Fibroblast of peridontal ligament (primary cell): ENCODE results near the gene UGT2B17.
"Not testable (repeated sequence)": the region's sequence is repeated elsewhere in the genome, so short reads cannot be mapped to it uniquely, and the experiment has no call there.

Experiments used
- DNase-seq: peaks from one replicate; pipeline ENCODE4 v3.0.0-alpha.2; 2010; ENCODE audit errors: extremely low read depth

UGT2B17 gene

GRCh38 chr4:68576272-68577125 lies at the start of gene UGT2B17:
Gene UGT2B17, minus strand, starts transcription at chr4:68576322. Its CDS starts 7,838 bp downstream, at chr4:68568484.
- no peak for DNase-seq

- DNase-seq = not testable (repeated sequence)
Measured at GRCh38 chr4:68622731-68623130, 46.6 kb upstream of the UGT2B17 start.

GRCh38 chr4:68617003-68617698 lies 41.0 kb upstream of the UGT2B17 start:
- DNase-seq = no peak

GRCh38 chr4:68615699-68616422 lies 39.7 kb upstream of the UGT2B17 start:
- no peak for DNase-seq

- no peak for DNase-seq
Measured at GRCh38 chr4:68613752-68614151, 37.6 kb upstream of the UGT2B17 start.

GRCh38 chr4:68606240-68606639 lies 30.1 kb upstream of the UGT2B17 start:
- peak; percentile 1 for DNase-seq

- DNase-seq = no peak
Measured at GRCh38 chr4:68599150-68599549, 23.0 kb upstream of the UGT2B17 start.

- DNase-seq = no peak
Measured at GRCh38 chr4:68597482-68597881, 21.4 kb upstream of the UGT2B17 start.

GRCh38 chr4:68594678-68595077 lies 18.6 kb upstream of the UGT2B17 start:
- DNase-seq = no peak

GRCh38 chr4:68593112-68593511 lies 17.0 kb upstream of the UGT2B17 start:
- DNase-seq = no peak

GRCh38 chr4:68592673-68593072 lies 16.6 kb upstream of the UGT2B17 start:
- DNase-seq = no peak

- DNase-seq = no peak
Measured at GRCh38 chr4:68591204-68591603, 15.1 kb upstream of the UGT2B17 start.

GRCh38 chr4:68589790-68590189 lies 13.7 kb upstream of the UGT2B17 start:
- no peak for DNase-seq

GRCh38 chr4:68582339-68582717 lies 6.2 kb upstream of the UGT2B17 start:
- DNase-seq = no peak

- DNase-seq = no peak
Measured at GRCh38 chr4:68581383-68582338, 5.5 kb upstream of the UGT2B17 start.

GRCh38 chr4:68577590-68577989 lies 1.5 kb upstream of the UGT2B17 start:
- DNase-seq = no peak

GRCh38 chr4:68575636-68576035 lies 486 bp downstream of the UGT2B17 start:
- not testable (repeated sequence) for DNase-seq

GRCh38 chr4:68575081-68575480 lies 1.0 kb downstream of the UGT2B17 start:
- DNase-seq = no peak

GRCh38 chr4:68572653-68573170 lies 3.4 kb downstream of the UGT2B17 start:
- DNase-seq = no peak

GRCh38 chr4:68570122-68570507 lies 6.0 kb downstream of the UGT2B17 start:
- no peak for DNase-seq
